SIG-M5 treated with dmso at 0.1 percent for 504 hours (cell line): ENCODE results near the gene CERS1.

Experiments used
- DNase-seq: peaks from one replicate; lab custom pipeline; 2025; ENCODE audit not compliant: unreplicated experiment; lab: John Stamatoyannopoulos, UW

CERS1 gene

GRCh38 chr19:18858906-18859646 lies 36.9 kb downstream of the CERS1 start:
- DNase-seq: no peak

GRCh38 chr19:18857223-18857622 lies 38.7 kb downstream of the CERS1 start:
- no peak for DNase-seq

GRCh38 chr19:18856385-18857126 lies 39.4 kb downstream of the CERS1 start:
- DNase-seq: no peak

GRCh38 chr19:18855647-18856384 lies 40.1 kb downstream of the CERS1 start:
- DNase-seq: no peak

- DNase-seq: no peak
Observed at GRCh38 chr19:18854982-18855381, 41.0 kb downstream of the CERS1 start.

GRCh38 chr19:18853755-18854427 lies 42.1 kb downstream of the CERS1 start:
- DNase-seq: no peak

GRCh38 chr19:18852648-18853047 lies 43.3 kb downstream of the CERS1 start:
- no peak for DNase-seq

GRCh38 chr19:18851673-18852325 lies 44.2 kb downstream of the CERS1 start:
- no peak for DNase-seq

- no peak for DNase-seq
Observed at GRCh38 chr19:18850471-18851375, 45.2 kb downstream of the CERS1 start.

- DNase-seq: no peak
Observed at GRCh38 chr19:18849838-18850400, 46.0 kb downstream of the CERS1 start.

GRCh38 chr19:18848878-18849661 lies 46.9 kb downstream of the CERS1 start:
- DNase-seq: no peak

GRCh38 chr19:18847549-18848463 lies 48.2 kb downstream of the CERS1 start:
- DNase-seq: no peak

- peak; percentile 40 for DNase-seq
Observed at GRCh38 chr19:18846862-18847548, 49.0 kb downstream of the CERS1 start.

GRCh38 chr19:18845961-18846360 lies 50.0 kb downstream of the CERS1 start:
- no peak for DNase-seq

GRCh38 chr19:18844806-18845329 lies 51.1 kb downstream of the CERS1 start:
- DNase-seq: no peak

- no peak for DNase-seq
Observed at GRCh38 chr19:18843960-18844359, 52.0 kb downstream of the CERS1 start.

- DNase-seq: no peak
Observed at GRCh38 chr19:18842166-18842565, 53.8 kb downstream of the CERS1 start.
